ENCODE measurements around the gene ST8SIA6.

DNA sequence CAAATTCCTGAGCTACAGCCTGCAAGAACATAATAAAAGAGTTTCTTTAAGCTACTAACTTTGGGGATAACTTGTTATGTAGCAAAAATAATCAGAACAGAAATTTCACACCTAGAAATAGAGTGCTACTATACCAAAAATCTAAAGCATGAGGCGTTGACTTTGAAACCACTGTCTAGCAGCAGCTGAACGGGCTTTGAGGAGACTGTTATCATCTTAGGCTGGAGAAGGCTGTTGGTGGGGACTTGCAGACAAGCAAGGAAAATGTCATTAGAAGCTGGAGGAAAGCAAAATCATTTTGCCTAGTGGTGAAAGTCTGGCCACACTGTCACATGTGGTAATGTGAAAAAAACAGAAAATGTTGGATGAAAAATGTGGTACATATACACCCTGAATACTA is 48.4 kb upstream of the ST8SIA6 start:
- TF ChIP-seq, protein P1, sequence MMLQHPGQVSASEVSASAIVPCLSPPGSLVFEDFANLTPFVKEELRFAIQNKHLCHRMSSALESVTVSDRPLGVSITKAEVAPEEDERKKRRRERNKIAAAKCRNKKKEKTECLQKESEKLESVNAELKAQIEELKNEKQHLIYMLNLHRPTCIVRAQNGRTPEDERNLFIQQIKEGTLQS (IDR thresholded peaks at IDR 0.05) = no peak
- TF ChIP-seq, protein P1 (CRISPR knock-in tag; conservative IDR thresholded peaks at IDR 0.05) = no peak
- TF ChIP-seq RFX5 (IDR thresholded peaks at IDR 0.05; ENCODE audit: low read depth, low read length) (no peak), TAL1 (IDR thresholded peaks at IDR 0.05) (no peak), TEAD2 (tag; IDR thresholded peaks at IDR 0.05) (no peak), EGR1 (conservative IDR thresholded peaks at IDR 0.05) (no peak), MYNN (IDR thresholded peaks at IDR 0.05) (no peak), MYNN (CRISPR knock-in tag; IDR thresholded peaks at IDR 0.05) (no peak), ZNF12 (CRISPR knock-in tag; IDR thresholded peaks at IDR 0.05) (no peak), FOXA1 (IDR thresholded peaks at IDR 0.05; ENCODE audit: borderline replicate concordance) (no peak)

Data from K562 (cell line).